Measurements from ENCODE around the gene LSAMP. TPM values are rescaled to one million over a fixed set of nuclear protein-coding genes. Genes with fewer than 3 reads are reported as not detected.

Gene LSAMP
- total RNA-seq, 1 donor from 2014 or later: 4.4 TPM

DNA sequence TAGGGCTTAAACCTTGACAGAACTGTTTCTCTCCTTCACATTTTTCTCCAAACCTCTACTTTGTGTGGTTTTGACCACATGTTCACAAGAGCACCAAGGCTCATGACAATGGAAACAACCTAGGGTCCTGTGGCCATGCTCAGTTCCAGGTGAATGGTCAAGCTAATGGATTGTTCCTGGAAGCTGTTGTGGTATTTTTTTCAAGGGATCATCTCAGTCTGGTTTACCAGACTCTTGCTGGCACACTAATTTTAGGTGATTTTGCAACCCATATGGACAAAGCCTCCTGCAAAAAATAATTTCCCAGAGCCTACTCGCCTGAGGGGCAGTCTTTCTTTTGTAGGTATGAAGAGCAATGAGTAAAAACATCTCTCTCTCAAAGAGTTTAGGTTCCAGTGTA, 67.2 kb downstream of the LSAMP start:
- TF ChIP-seq, protein P1, sequence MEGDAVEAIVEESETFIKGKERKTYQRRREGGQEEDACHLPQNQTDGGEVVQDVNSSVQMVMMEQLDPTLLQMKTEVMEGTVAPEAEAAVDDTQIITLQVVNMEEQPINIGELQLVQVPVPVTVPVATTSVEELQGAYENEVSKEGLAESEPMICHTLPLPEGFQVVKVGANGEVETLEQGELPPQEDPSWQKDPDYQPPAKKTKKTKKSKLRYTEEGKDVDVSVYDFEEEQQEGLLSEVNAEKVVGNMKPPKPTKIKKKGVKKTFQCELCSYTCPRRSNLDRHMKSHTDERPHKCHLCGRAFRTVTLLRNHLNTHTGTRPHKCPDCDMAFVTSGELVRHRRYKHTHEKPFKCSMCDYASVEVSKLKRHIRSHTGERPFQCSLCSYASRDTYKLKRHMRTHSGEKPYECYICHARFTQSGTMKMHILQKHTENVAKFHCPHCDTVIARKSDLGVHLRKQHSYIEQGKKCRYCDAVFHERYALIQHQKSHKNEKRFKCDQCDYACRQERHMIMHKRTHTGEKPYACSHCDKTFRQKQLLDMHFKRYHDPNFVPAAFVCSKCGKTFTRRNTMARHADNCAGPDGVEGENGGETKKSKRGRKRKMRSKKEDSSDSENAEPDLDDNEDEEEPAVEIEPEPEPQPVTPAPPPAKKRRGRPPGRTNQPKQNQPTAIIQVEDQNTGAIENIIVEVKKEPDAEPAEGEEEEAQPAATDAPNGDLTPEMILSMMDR (IDR thresholded peaks at IDR 0.05): no peak
- peaks cover 2% of the 10 kb centered on the region for H3K27me3 Mint-ChIP-seq (ENCODE audit: unreplicated experiment)
- no peak overlapping the region for H3K27ac Mint-ChIP-seq (ENCODE audit: unreplicated experiment)
- H3K9me3 Mint-ChIP-seq (ENCODE audit: unreplicated experiment): no peaks in the 10 kb centered on the region
- H3K36me3 Mint-ChIP-seq (ENCODE audit: unreplicated experiment): no peaks in the 10 kb centered on the region
- no peaks in the 10 kb centered on the region for H3K4me1 Mint-ChIP-seq (ENCODE audit: unreplicated experiment)
- no peak for DNase-seq (ENCODE audit: extremely low spot score, unreplicated experiment)
- H3K4me3 Mint-ChIP-seq (ENCODE audit: unreplicated experiment): no peak overlapping the region

GRCh38 chr3:116374901-116375300, 70.4 kb downstream of the LSAMP start:
- Mint-ChIP-seq H3K4me3 (ENCODE audit: unreplicated experiment) (no peak overlapping the region), H3K27ac (ENCODE audit: unreplicated experiment) (no peak overlapping the region), H3K36me3 (ENCODE audit: unreplicated experiment) (no peaks in the 10 kb centered on the region), H3K9me3 (ENCODE audit: unreplicated experiment) (no peaks in the 10 kb centered on the region), H3K27me3 (ENCODE audit: unreplicated experiment) (peaks cover 11% of the 10 kb centered on the region), H3K4me1 (ENCODE audit: unreplicated experiment) (no peaks in the 10 kb centered on the region)
- TF ChIP-seq, protein P1 (IDR thresholded peaks at IDR 0.05): no peak
- no peak for DNase-seq (ENCODE audit: extremely low spot score, unreplicated experiment)

- no peak overlapping the region for H3K27ac Mint-ChIP-seq (ENCODE audit: unreplicated experiment)
- H3K4me3 Mint-ChIP-seq (ENCODE audit: unreplicated experiment): no peak overlapping the region
- H3K27me3 Mint-ChIP-seq (ENCODE audit: unreplicated experiment): peaks cover 9% of the 10 kb centered on the region
- H3K36me3 Mint-ChIP-seq (ENCODE audit: unreplicated experiment): no peaks in the 10 kb centered on the region
- TF ChIP-seq, protein P1 (IDR thresholded peaks at IDR 0.05): no peak
- H3K4me1 Mint-ChIP-seq (ENCODE audit: unreplicated experiment): no peaks in the 10 kb centered on the region
- no peak for DNase-seq (ENCODE audit: extremely low spot score, unreplicated experiment)
- no peaks in the 10 kb centered on the region for H3K9me3 Mint-ChIP-seq (ENCODE audit: unreplicated experiment)
Observed at GRCh38 chr3:116367761-116368395, 77.4 kb downstream of the LSAMP start.

DNA sequence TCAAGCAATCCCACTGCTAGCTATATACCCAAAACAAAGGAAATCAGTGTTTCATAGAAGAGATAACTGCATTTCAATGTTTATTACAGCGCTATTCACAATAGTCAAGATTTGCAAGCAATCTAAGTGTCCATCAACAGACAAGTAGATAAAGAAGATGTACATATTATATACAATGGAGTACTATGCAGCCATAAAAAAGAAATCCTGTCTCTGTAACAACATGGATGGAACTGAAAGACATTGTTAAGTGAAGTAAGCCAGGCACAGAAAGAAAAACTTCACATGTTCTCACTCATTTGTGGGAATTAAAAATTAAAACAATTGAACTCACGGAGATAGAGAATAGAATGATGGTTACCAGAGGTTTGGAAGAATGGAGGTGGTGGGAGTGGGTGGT, 89.2 kb downstream of the LSAMP start:
- no peak for DNase-seq (ENCODE audit: extremely low spot score, unreplicated experiment)
- TF ChIP-seq, protein P1 (IDR thresholded peaks at IDR 0.05): no peak
- Mint-ChIP-seq H3K36me3 (ENCODE audit: unreplicated experiment) (no peaks in the 10 kb centered on the region), H3K4me1 (ENCODE audit: unreplicated experiment) (no peaks in the 10 kb centered on the region), H3K27me3 (ENCODE audit: unreplicated experiment) (peaks cover 13% of the 10 kb centered on the region), H3K4me3 (ENCODE audit: unreplicated experiment) (no peak overlapping the region), H3K9me3 (ENCODE audit: unreplicated experiment) (peaks cover 4% of the 10 kb centered on the region), H3K27ac (ENCODE audit: unreplicated experiment) (no peak overlapping the region)

DNA sequence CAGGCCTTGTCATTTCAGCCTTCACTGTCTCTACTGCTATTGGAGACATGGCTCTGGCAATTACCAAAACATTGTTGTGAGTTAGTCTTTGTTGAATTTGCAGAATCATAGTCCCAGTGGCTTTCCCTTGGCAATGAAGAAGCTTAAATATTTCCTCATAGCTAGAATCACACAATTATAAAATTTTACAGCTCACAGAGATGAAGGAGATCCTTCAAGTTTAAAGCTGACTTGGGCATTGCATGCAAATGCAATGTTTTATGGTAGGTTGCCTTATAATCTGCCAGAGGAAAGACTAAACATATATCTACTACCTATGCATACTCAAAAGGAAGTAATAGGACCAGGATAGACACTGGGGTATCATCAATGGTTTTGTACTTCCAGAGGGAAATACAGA, 90.9 kb downstream of the LSAMP start:
- H3K9me3 Mint-ChIP-seq (ENCODE audit: unreplicated experiment): peaks cover 4% of the 10 kb centered on the region
- no peak for DNase-seq (ENCODE audit: extremely low spot score, unreplicated experiment)
- no peaks in the 10 kb centered on the region for H3K4me1 Mint-ChIP-seq (ENCODE audit: unreplicated experiment)
- H3K27ac Mint-ChIP-seq (ENCODE audit: unreplicated experiment): no peak overlapping the region
- TF ChIP-seq, protein P1 (IDR thresholded peaks at IDR 0.05): no peak
- no peak overlapping the region for H3K4me3 Mint-ChIP-seq (ENCODE audit: unreplicated experiment)
- H3K36me3 Mint-ChIP-seq (ENCODE audit: unreplicated experiment): no peaks in the 10 kb centered on the region
- peaks cover 13% of the 10 kb centered on the region for H3K27me3 Mint-ChIP-seq (ENCODE audit: unreplicated experiment)

All from osteocyte (in vitro differentiated cells).